CD4-positive, alpha-beta T cell (primary cell): Measurements from ENCODE around the gene C1orf87. TPM values are rescaled to one million over a fixed set of nuclear protein-coding genes. Genes with fewer than 3 reads are reported as not detected.

ENCODE experiments used
- ATAC-seq: fragments of 200-7000 bp; cut with Tn5 transposase; one replicate; pipeline ENCODE4 v1.10.0; 2022; ENCODE audit warnings: mild to moderate bottlenecking; ENCODE audit not compliant: poor library complexity
- CTCF ChIA-PET: fragments of 350-600 bp; sonication (Branson Sonifier 250); formaldehyde crosslinking; loops from one replicate; lab custom pipeline; 2021; ENCODE audit warnings: antibody characterized with exemption, inconsistent platforms; lab: Charles Lee
- POLR2A ChIA-PET: fragments of 350-600 bp; sonication (Branson Sonifier 250); formaldehyde crosslinking; loops from one replicate; lab custom pipeline; 2021; ENCODE audit warnings: antibody characterized with exemption, inconsistent platforms; lab: Charles Lee
- DNase-seq, 14 experiments: peaks; one replicate each; pipeline ENCODE4 v3.0.0-alpha.2; 2013 to 2020; ENCODE audit warnings: mixed read lengths in 2 of 14
- H3K27ac ChIP-seq, 2 donors: one replicate each; pipeline versions ENCODE4 v1.5.1 to v1.7.0; 2013; ENCODE audit warnings: low read length in 2 of 2, low read depth in 1 of 2, mild to moderate bottlenecking in 1 of 2
- H3K27me3 ChIP-seq, 2 experiments: 1 replicate in 1 of 2; 2 replicates in 1 of 2; pipeline versions ENCODE4 v1.6.1 to v1.7.0; 2013; ENCODE audit warnings: low read length in 2 of 2, control low read depth in 1 of 2, mild to moderate bottlenecking in 1 of 2, moderate library complexity in 1 of 2; ENCODE audit not compliant: insufficient read depth in 2 of 2, control insufficient read depth in 1 of 2
- H3K36me3 ChIP-seq: one replicate; pipeline ENCODE4 v1.6.1; 2013; ENCODE audit warnings: low read length, control low read depth; ENCODE audit not compliant: insufficient read depth
- H3K4me1 ChIP-seq: one replicate; pipeline ENCODE4 v1.6.1; 2013; ENCODE audit warnings: low read length, control low read depth; ENCODE audit not compliant: insufficient read depth
- H3K4me3 ChIP-seq: one replicate; pipeline ENCODE4 v1.5.1; 2013; ENCODE audit warnings: mild to moderate bottlenecking, low read length, moderate library complexity
- H3K9me3 ChIP-seq, 2 experiments: 1 replicate in 1 of 2; 2 replicates in 1 of 2; pipeline versions ENCODE4 v1.6.1 to v1.7.0; 2013; ENCODE audit warnings: low read length in 2 of 2, mild to moderate bottlenecking in 2 of 2, control low read depth in 1 of 2, moderate library complexity in 1 of 2; ENCODE audit not compliant: control insufficient read depth in 1 of 2, insufficient read depth in 1 of 2
- H3K27ac Mint-ChIP-seq: one replicate; pipeline ENCODE4 v1.8.0; 2020; ENCODE audit warnings: mixed read lengths
- H3K27me3 Mint-ChIP-seq: one replicate; pipeline ENCODE4 v1.8.0; 2021; ENCODE audit warnings: mixed read lengths
- H3K36me3 Mint-ChIP-seq: one replicate; pipeline ENCODE4 v1.8.0; 2021; ENCODE audit warnings: low read depth, mixed read lengths
- H3K4me1 Mint-ChIP-seq: one replicate; pipeline ENCODE4 v1.8.0; 2021; ENCODE audit warnings: low read depth, mixed read lengths
- H3K4me3 Mint-ChIP-seq: one replicate; pipeline ENCODE4 v1.8.0; 2020; ENCODE audit warnings: mild to moderate bottlenecking, mixed read lengths
- H3K9me3 Mint-ChIP-seq: one replicate; pipeline ENCODE4 v1.8.0; 2020; ENCODE audit warnings: mixed read lengths
- intact Hi-C, 2 experiments: fragments of 100-400 bp; cut with DNase I in 1 of 2; cut with micrococcal nuclease in 1 of 2; formaldehyde crosslinking; loops; one replicate each; pipeline versions ENCODE4 v1.15.1 to v1.9.0; 2023 to 2025; cut with DNase I, micrococcal nuclease
- total RNA-seq, 174 experiments: library from RNA in 2 of 174; stranded (reverse) in 2 of 174; gene quantifications; one replicate each; pipeline ENCODE4 v1.2.3 and lab custom pipeline; 2021 to 2026
- TF ChIP-seq, protein P1 (sequence below): fragments of 200-600 bp; IDR thresholded peaks from one replicate; pipeline ENCODE4 v1.8.0; 2022; ENCODE audit warnings: antibody characterized with exemption, mild to moderate bottlenecking

The C1orf87 gene
- total RNA-seq, 2 experiments from 2014 or later, result not detected

DNA sequence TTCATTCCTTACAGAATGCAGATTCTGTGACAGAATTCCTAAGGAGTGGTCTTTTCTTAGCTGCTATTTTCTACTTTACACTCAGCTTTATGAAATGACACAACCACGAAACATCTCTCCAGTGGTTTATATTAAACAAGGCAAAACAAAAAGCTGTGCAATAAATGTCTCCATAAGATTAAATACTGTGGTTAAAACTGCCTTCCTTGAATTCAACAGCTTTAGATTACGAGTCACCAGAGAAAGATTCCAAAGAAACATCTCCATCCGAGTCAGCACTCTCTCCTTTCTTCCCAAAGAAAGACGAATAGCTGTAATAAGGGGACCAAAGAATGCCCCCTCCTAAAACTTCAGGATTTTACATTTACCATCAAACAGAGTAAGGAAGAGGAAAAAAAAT lies 4.6 kb upstream of the C1orf87 start:
- no peak overlapping the region for H3K27ac Mint-ChIP-seq
- H3K4me3 ChIP-seq, result no peak overlapping the region
- no peaks in the 10 kb centered on the region for H3K4me1 ChIP-seq
- H3K36me3 ChIP-seq, result no peaks in the 10 kb centered on the region
- H3K27me3 ChIP-seq, result peaks cover 10 to 11% of the 10 kb centered on the region in 2 experiments
- H3K27ac ChIP-seq, result no peak overlapping the region
- intact Hi-C loops, result no loop called here
- peaks cover 0 to 6% of the 10 kb centered on the region in 2 experiments for H3K9me3 ChIP-seq
- DNase-seq (no peak), ATAC-seq (no peak)
- CTCF ChIA-PET, result no interaction called here
- H3K4me1 Mint-ChIP-seq, result no peaks in the 10 kb centered on the region
- H3K4me3 Mint-ChIP-seq, result no peak overlapping the region
- TF ChIP-seq, protein P1, sequence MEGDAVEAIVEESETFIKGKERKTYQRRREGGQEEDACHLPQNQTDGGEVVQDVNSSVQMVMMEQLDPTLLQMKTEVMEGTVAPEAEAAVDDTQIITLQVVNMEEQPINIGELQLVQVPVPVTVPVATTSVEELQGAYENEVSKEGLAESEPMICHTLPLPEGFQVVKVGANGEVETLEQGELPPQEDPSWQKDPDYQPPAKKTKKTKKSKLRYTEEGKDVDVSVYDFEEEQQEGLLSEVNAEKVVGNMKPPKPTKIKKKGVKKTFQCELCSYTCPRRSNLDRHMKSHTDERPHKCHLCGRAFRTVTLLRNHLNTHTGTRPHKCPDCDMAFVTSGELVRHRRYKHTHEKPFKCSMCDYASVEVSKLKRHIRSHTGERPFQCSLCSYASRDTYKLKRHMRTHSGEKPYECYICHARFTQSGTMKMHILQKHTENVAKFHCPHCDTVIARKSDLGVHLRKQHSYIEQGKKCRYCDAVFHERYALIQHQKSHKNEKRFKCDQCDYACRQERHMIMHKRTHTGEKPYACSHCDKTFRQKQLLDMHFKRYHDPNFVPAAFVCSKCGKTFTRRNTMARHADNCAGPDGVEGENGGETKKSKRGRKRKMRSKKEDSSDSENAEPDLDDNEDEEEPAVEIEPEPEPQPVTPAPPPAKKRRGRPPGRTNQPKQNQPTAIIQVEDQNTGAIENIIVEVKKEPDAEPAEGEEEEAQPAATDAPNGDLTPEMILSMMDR, result no peak
- H3K9me3 Mint-ChIP-seq, result no peaks in the 10 kb centered on the region
- peaks cover 36% of the 10 kb centered on the region for H3K27me3 Mint-ChIP-seq
- H3K36me3 Mint-ChIP-seq, result no peaks in the 10 kb centered on the region
- POLR2A ChIA-PET, result interaction anchor here (0.8 kb wide), 1 partner anchor 10 kb away, joined by 3 read pairs; no protein-coding TSS in a partner anchor

DNA sequence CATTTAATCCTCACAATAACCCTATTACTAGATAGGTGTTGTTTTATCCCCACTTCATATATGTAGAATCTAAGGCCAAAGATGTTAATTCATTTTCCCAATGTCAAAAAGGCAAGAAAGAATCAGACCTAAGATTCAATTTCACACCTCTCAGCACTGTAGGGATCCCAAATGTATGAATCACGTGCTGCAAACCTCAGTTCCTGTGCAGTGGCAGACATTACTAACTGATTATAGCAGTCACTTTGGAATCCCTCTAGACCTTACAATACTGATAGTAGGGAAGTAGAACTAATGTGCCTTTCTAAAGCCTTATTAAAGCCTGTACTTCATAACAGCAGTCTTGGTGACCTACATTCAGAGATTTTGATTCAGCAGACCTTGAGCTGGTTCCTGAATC lies 2.3 kb downstream of the C1orf87 start:
- H3K36me3 Mint-ChIP-seq, result no peaks in the 10 kb centered on the region
- peaks cover 54% of the 10 kb centered on the region for H3K27me3 Mint-ChIP-seq
- TF ChIP-seq, protein P1, result no peak

DNA sequence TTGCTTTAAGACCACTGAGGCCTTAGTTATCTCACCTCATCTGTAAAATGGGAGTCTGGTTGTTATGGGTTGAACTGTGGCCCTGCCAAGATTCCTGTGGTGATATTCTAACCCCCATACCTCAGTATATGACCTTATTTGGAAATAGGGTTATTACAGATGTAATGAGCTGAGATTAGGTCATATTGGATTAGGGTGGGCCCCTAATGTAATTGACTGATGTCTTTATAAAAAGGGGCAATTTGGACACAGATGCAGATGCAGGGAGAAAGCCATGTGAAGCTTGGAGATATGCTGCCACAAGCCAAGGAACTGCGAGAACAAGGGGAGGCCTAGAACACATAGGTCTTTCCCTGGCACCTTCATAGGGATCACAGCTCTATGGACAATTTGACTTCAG lies 3.9 kb downstream of the C1orf87 start:
- no peaks in the 10 kb centered on the region for H3K36me3 Mint-ChIP-seq
- H3K27ac Mint-ChIP-seq, result no peak overlapping the region
- CTCF ChIA-PET, result no interaction called here
- POLR2A ChIA-PET, result no interaction called here
- H3K27ac ChIP-seq, result no peak overlapping the region
- DNase-seq, result no peak
- H3K27me3 Mint-ChIP-seq, result peaks cover 43% of the 10 kb centered on the region
- no peaks in the 10 kb centered on the region for H3K4me1 ChIP-seq
- H3K27me3 ChIP-seq, result peaks cover 11 to 15% of the 10 kb centered on the region in 2 experiments
- peaks cover 0 to 6% of the 10 kb centered on the region in 2 experiments for H3K9me3 ChIP-seq
- no peaks in the 10 kb centered on the region for H3K9me3 Mint-ChIP-seq
- H3K4me1 Mint-ChIP-seq, result no peaks in the 10 kb centered on the region
- TF ChIP-seq, protein P1, result no peak
- H3K4me3 Mint-ChIP-seq, result no peak overlapping the region
- intact Hi-C loops, result no loop called here
- no peak overlapping the region for H3K4me3 ChIP-seq
- no peaks in the 10 kb centered on the region for H3K36me3 ChIP-seq
- ATAC-seq, result no peak

More for the DNA sequence above, 2.3 kb downstream of the C1orf87 start:
- Histone ChIP-seq H3K4me3 (no peak overlapping the region), H3K9me3 (peaks cover 0 to 6% of the 10 kb centered on the region in 2 experiments), H3K27ac (no peak overlapping the region), H3K4me1 (no peaks in the 10 kb centered on the region), H3K36me3 (no peaks in the 10 kb centered on the region), H3K27me3 (peaks cover 11 to 17% of the 10 kb centered on the region in 2 experiments)
- no peaks in the 10 kb centered on the region for H3K9me3 Mint-ChIP-seq
- POLR2A ChIA-PET, result no interaction called here
- intact Hi-C loops, result no loop called here
- H3K27ac Mint-ChIP-seq, result no peak overlapping the region
- DNase-seq (no peak), ATAC-seq (no peak)
- no peak overlapping the region for H3K4me3 Mint-ChIP-seq
- no peaks in the 10 kb centered on the region for H3K4me1 Mint-ChIP-seq
- CTCF ChIA-PET, result no interaction called here
